ENCODE results near the gene FRYL. TPM values are rescaled to one million over a fixed set of nuclear protein-coding genes. Genes with fewer than 3 reads are reported as not detected.
"Not testable (repeated sequence)": the region's sequence is repeated elsewhere in the genome, so short reads cannot be mapped to it uniquely, and the experiment has no call there.

Gene FRYL
- total RNA-seq, 1 donor from 2014 or later: 30.8 TPM

DNA sequence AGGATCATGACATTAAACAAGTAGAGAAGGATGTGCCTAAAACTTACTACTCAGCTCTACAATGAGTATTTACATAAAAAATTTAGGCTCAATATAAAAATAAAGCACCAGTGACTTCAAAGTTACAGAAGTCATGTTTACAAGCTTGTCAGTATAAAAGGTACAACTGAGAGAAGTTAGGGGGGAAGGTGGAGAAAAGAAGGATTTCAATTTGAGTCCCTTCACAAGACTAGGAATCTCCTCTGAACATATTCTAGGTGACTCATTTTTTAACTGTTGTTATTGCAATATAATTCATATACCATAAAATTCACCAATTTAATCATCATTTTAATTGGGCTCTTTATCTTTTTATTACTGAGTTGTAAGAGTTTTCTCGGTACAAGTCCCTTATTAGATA is 26.9 kb downstream of the FRYL start:
- H3K4me1 Mint-ChIP-seq (ENCODE audit: low read depth): peaks cover 29% of the 10 kb centered on the region
- no peaks in the 10 kb centered on the region for H3K9me3 Mint-ChIP-seq (ENCODE audit: low read depth)
- H3K36me3 Mint-ChIP-seq (ENCODE audit: low read depth): no peaks in the 10 kb centered on the region
- H3K27me3 Mint-ChIP-seq (ENCODE audit: low read depth): no peaks in the 10 kb centered on the region
- H3K4me3 Mint-ChIP-seq (ENCODE audit: unreplicated experiment): no peak overlapping the region
- TF ChIP-seq, protein P1, sequence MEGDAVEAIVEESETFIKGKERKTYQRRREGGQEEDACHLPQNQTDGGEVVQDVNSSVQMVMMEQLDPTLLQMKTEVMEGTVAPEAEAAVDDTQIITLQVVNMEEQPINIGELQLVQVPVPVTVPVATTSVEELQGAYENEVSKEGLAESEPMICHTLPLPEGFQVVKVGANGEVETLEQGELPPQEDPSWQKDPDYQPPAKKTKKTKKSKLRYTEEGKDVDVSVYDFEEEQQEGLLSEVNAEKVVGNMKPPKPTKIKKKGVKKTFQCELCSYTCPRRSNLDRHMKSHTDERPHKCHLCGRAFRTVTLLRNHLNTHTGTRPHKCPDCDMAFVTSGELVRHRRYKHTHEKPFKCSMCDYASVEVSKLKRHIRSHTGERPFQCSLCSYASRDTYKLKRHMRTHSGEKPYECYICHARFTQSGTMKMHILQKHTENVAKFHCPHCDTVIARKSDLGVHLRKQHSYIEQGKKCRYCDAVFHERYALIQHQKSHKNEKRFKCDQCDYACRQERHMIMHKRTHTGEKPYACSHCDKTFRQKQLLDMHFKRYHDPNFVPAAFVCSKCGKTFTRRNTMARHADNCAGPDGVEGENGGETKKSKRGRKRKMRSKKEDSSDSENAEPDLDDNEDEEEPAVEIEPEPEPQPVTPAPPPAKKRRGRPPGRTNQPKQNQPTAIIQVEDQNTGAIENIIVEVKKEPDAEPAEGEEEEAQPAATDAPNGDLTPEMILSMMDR (IDR thresholded peaks at IDR 0.05): no peak
- no peak for DNase-seq (ENCODE audit: low spot score)
- H3K27ac Mint-ChIP-seq (ENCODE audit: unreplicated experiment): no peak overlapping the region

DNA sequence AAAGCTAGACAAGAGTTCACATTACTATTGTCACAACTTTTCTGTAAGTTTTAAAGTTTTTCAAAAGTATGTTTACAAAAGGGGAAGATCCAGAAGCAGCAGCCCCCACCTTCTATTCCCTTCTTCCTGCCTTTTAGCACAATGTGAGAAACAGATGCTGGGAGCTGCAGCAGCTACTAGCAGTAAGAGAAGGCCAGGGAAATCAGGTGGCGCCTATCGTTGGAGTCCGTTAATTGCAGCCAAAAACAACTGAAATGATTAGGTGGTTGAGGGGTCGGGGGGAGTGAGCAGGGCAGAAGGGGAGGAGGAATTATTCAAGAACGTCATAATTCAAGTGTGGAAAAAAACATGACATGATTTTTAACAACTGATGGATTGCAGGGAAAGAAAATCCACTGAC is 27.4 kb downstream of the FRYL start:
- Mint-ChIP-seq H3K4me3 (ENCODE audit: unreplicated experiment) (no peak overlapping the region), H3K27me3 (ENCODE audit: low read depth) (no peaks in the 10 kb centered on the region)
- no peak for DNase-seq (ENCODE audit: low spot score)

DNA sequence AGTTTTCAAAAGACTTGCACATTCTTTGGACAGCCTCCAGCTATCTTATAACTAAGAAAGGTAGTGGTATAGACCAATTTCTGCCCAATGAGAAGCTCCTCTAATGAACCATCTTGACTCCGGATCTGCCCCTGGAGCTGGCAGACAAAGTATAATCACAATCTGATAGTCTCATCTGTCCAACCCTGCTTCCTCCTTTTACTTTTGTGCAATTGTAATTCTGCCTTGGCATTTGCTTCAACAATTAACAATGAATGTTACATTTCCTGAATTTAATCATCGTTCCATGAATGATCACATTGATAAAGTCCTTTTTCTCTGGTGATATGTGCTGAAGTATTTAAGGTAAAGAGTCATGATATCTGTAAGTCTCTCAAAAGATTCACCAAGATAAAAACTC is 27.8 kb downstream of the FRYL start:
- no peak for DNase-seq (ENCODE audit: low spot score)
- Mint-ChIP-seq H3K27ac (ENCODE audit: unreplicated experiment) (no peak overlapping the region), H3K9me3 (ENCODE audit: low read depth) (no peaks in the 10 kb centered on the region), H3K4me1 (ENCODE audit: low read depth) (peaks cover 29% of the 10 kb centered on the region), H3K36me3 (ENCODE audit: low read depth) (no peaks in the 10 kb centered on the region), H3K4me3 (ENCODE audit: unreplicated experiment) (no peak overlapping the region), H3K27me3 (ENCODE audit: low read depth) (no peaks in the 10 kb centered on the region)
- TF ChIP-seq, protein P1 (IDR thresholded peaks at IDR 0.05): no peak

More for the DNA sequence above, 27.4 kb downstream of the FRYL start:
- TF ChIP-seq, protein P1 (IDR thresholded peaks at IDR 0.05): no peak
- H3K9me3 Mint-ChIP-seq (ENCODE audit: low read depth): no peaks in the 10 kb centered on the region
- H3K36me3 Mint-ChIP-seq (ENCODE audit: low read depth): no peaks in the 10 kb centered on the region
- H3K4me1 Mint-ChIP-seq (ENCODE audit: low read depth): peaks cover 29% of the 10 kb centered on the region
- H3K27ac Mint-ChIP-seq (ENCODE audit: unreplicated experiment): no peak overlapping the region

DNA sequence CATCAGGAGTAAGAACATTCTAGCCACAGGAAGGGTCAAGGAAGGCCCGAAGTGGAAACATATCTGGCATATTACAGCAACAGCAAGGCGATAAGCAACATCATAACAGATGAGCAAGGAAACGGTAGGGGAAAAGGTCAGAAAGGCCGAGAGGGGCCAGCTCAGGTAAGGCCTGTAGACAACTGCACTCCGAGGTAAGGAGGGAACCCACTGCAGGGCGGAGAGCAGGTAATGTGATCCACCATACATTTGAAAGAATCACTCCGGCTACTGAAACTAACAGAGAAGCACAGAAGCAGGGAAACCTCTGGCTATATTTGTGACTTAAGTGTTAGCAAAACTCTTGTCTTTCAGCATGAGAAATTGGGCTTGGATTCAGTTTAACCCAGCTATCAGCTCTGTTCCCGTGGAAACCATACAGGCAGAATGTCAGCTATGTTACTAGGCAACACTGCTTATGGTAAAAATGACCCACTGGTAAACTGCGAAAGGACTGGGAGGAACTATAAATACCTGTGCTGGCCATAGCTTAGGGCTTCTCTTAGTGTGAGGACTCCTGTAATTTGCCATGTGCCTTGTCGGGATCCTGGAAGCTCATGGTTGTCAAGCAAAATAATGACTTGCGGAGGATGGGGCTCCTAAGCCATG is 31.0 kb downstream of the FRYL start:
- H3K27ac Mint-ChIP-seq (ENCODE audit: unreplicated experiment): no peak overlapping the region
- H3K9me3 Mint-ChIP-seq (ENCODE audit: low read depth): no peaks in the 10 kb centered on the region
- no peaks in the 10 kb centered on the region for H3K36me3 Mint-ChIP-seq (ENCODE audit: low read depth)
- no peak for DNase-seq (ENCODE audit: low spot score)
- no peak overlapping the region for H3K4me3 Mint-ChIP-seq (ENCODE audit: unreplicated experiment)
- TF ChIP-seq, protein P1 (IDR thresholded peaks at IDR 0.05): no peak
- H3K4me1 Mint-ChIP-seq (ENCODE audit: low read depth): peaks cover 24% of the 10 kb centered on the region
- H3K27me3 Mint-ChIP-seq (ENCODE audit: low read depth): no peaks in the 10 kb centered on the region

DNA sequence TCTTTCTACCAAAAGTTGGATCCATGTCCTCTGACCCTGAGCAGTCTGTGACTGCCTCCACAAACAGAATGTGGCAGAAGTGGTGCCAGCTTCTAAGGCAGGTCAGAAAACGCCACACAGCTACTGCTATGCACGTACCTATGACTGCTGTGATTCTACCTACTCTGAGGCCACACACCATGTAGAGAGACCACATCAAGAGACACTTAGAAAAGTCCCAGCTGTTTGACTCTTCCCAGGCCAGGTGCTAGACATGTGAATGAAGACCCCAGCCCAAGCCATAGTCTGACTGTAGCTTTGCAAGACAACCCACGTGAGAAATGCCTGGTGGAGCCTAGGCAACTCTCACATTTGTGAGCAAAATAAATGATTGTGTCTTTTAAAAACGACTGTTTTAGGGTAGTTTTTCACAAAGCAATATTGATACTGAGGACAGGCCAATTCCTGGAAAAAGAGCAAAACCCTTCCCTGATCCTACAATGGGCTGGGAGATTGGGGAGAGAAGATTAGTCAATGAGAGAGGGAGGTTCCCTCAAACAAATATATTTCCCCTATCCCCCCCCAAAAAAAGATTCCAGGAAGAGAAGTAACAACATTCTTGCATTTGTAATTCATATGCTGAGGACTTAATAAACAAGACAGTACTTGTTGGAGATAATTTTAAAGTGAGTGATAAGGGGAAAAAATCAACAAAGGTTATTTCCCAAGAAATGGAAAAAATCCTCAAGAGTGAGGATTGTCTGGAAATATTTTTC is 33.3 kb downstream of the FRYL start:
- H3K27ac Mint-ChIP-seq (ENCODE audit: unreplicated experiment): no peak overlapping the region
- peaks cover 13% of the 10 kb centered on the region for H3K4me1 Mint-ChIP-seq (ENCODE audit: low read depth)
- H3K4me3 Mint-ChIP-seq (ENCODE audit: unreplicated experiment): no peak overlapping the region
- TF ChIP-seq, protein P1 (IDR thresholded peaks at IDR 0.05): no peak
- DNase-seq (ENCODE audit: low spot score): no peak
- no peaks in the 10 kb centered on the region for H3K27me3 Mint-ChIP-seq (ENCODE audit: low read depth)
- no peaks in the 10 kb centered on the region for H3K36me3 Mint-ChIP-seq (ENCODE audit: low read depth)
- H3K9me3 Mint-ChIP-seq (ENCODE audit: low read depth): no peaks in the 10 kb centered on the region

DNA sequence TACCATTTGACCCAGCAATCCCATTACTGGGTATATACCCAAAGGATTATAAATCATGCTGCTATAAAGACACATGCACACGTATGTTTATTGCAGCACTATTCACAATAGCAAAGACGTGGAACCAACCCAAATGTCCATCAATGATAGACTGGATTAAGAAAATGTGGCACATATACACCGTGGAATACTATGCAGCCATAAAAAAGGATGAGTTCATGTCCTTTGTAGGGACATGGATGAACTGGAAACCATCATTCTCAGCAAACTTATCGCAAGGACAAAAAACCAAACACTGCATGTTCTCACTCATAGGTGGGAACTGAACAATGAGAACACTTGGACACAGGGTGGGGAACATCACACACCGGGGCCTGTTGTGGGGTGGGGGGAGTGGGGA is 34.9 kb downstream of the FRYL start:
- not testable (repeated sequence) for H3K9me3 Mint-ChIP-seq (ENCODE audit: low read depth); H3K36me3 Mint-ChIP-seq (ENCODE audit: low read depth); H3K27ac Mint-ChIP-seq (ENCODE audit: unreplicated experiment); H3K4me1 Mint-ChIP-seq (ENCODE audit: low read depth); H3K4me3 Mint-ChIP-seq (ENCODE audit: unreplicated experiment); DNase-seq (ENCODE audit: low spot score); H3K27me3 Mint-ChIP-seq (ENCODE audit: low read depth)

All from chondrocyte (in vitro differentiated cells).